ENCODE results near the gene GFRA3.

GRCh38 chr5:138257583-138257982, 16.8 kb downstream of the GFRA3 start:
- TF ChIP-seq, protein P1, sequence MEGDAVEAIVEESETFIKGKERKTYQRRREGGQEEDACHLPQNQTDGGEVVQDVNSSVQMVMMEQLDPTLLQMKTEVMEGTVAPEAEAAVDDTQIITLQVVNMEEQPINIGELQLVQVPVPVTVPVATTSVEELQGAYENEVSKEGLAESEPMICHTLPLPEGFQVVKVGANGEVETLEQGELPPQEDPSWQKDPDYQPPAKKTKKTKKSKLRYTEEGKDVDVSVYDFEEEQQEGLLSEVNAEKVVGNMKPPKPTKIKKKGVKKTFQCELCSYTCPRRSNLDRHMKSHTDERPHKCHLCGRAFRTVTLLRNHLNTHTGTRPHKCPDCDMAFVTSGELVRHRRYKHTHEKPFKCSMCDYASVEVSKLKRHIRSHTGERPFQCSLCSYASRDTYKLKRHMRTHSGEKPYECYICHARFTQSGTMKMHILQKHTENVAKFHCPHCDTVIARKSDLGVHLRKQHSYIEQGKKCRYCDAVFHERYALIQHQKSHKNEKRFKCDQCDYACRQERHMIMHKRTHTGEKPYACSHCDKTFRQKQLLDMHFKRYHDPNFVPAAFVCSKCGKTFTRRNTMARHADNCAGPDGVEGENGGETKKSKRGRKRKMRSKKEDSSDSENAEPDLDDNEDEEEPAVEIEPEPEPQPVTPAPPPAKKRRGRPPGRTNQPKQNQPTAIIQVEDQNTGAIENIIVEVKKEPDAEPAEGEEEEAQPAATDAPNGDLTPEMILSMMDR (IDR thresholded peaks at IDR 0.05), result no peak
- no peak for TF ChIP-seq POLR2AphosphoS5 (IDR thresholded peaks at IDR 0.05)

Measured in suprapubic skin (tissue), 3 donors.